Thyroid gland (tissue), 4 donors: Measurements from ENCODE around the gene SPATA17. TPM values are rescaled to one million over a fixed set of nuclear protein-coding genes. Genes with fewer than 3 reads are reported as not detected.

Experiments used
- DNase-seq, 2 donors: peaks; one replicate each; pipeline ENCODE4 v3.0.0-alpha.2; 2019
- H3K27ac ChIP-seq, 3 donors: fragments of 200-600 bp; sonication (generic); 1 replicate in 2 of 3; 2 replicates in 1 of 3; pipeline ENCODE4 v1.5.1; 2016 to 2019; ENCODE audit warnings: mild to moderate bottlenecking in 1 of 3, moderate library complexity in 1 of 3
- H3K27me3 ChIP-seq: fragments of 200-600 bp; sonication (generic); one replicate; pipeline ENCODE4 v1.5.1; 2019
- H3K36me3 ChIP-seq, 2 donors: fragments of 200-600 bp; sonication (generic); one replicate each; pipeline ENCODE4 v1.5.1; 2016 to 2019
- H3K4me1 ChIP-seq, 2 donors: fragments of 200-600 bp; sonication (generic); one replicate each; pipeline ENCODE4 v1.5.1; 2017 to 2019
- H3K4me3 ChIP-seq, 3 donors: fragments of 200-600 bp; sonication (generic); replicated peaks in 1 of 3; 1 replicate in 2 of 3; 2 replicates in 1 of 3; pipeline ENCODE4 v1.5.1; 2016; ENCODE audit warnings: mild to moderate bottlenecking in 1 of 3
- H3K9me3 ChIP-seq: fragments of 200-600 bp; sonication (generic); one replicate; pipeline ENCODE4 v1.5.1; 2017
- POLR2A ChIP-seq, 2 donors: fragments of 450-650 bp; IDR thresholded peaks; one replicate each; pipeline ENCODE4 v1.6.1; 2017; ENCODE audit warnings: antibody characterized with exemption in 2 of 2, mild to moderate bottlenecking in 2 of 2, moderate library complexity in 1 of 2
- WGBS, 2 donors: methylation state at CpG; one replicate each; pipeline ENCODE4 v1.1.5; 2017; 5-methylcytosine and 5-hydroxymethylcytosine counted together
- intact Hi-C: fragments of 100-400 bp; cut with DNase I; formaldehyde crosslinking; loops from one replicate; pipeline ENCODE4 v1.15.1; 2023
- total RNA-seq, 4 donors: library from RNA; depleted of rRNA; stranded (reverse); fragments of >200 nt; gene quantifications; one replicate each; pipeline ENCODE4 v1.2.3, GENCODE V29; 2016
- TF ChIP-seq, protein P1 (sequence below), 6 experiments: fragments of 200-600 bp in 3 of 6; fragments of 450-650 bp in 3 of 6; sonication (generic) in 3 of 6; IDR thresholded peaks; one replicate each; pipeline ENCODE4 v1.5.1; 2016 to 2019; ENCODE audit warnings: antibody characterized with exemption in 6 of 6, mild to moderate bottlenecking in 2 of 6, inconsistent platforms in 1 of 6, moderate library complexity in 1 of 6

The SPATA17 gene
- total RNA-seq, 4 donors from 2014 or later: 1.2 to 5.8 (median 3.2) TPM

- TF ChIP-seq, protein P1, sequence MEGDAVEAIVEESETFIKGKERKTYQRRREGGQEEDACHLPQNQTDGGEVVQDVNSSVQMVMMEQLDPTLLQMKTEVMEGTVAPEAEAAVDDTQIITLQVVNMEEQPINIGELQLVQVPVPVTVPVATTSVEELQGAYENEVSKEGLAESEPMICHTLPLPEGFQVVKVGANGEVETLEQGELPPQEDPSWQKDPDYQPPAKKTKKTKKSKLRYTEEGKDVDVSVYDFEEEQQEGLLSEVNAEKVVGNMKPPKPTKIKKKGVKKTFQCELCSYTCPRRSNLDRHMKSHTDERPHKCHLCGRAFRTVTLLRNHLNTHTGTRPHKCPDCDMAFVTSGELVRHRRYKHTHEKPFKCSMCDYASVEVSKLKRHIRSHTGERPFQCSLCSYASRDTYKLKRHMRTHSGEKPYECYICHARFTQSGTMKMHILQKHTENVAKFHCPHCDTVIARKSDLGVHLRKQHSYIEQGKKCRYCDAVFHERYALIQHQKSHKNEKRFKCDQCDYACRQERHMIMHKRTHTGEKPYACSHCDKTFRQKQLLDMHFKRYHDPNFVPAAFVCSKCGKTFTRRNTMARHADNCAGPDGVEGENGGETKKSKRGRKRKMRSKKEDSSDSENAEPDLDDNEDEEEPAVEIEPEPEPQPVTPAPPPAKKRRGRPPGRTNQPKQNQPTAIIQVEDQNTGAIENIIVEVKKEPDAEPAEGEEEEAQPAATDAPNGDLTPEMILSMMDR (IDR thresholded peaks at IDR 0.05): no peak
- TF ChIP-seq POLR2A (IDR thresholded peaks at IDR 0.05): no peak
- H3K36me3 ChIP-seq: no peaks in the 10 kb centered on the region
- H3K4me3 ChIP-seq: no peak overlapping the region
- intact Hi-C loops: no loop called here
- H3K27me3 ChIP-seq: no peaks in the 10 kb centered on the region
- no peak overlapping the region for H3K27ac ChIP-seq
- no peaks in the 10 kb centered on the region for H3K4me1 ChIP-seq
- H3K9me3 ChIP-seq: no peaks in the 10 kb centered on the region
- DNase-seq: no peak
These were observed 244.1 kb downstream of the SPATA17 start for GRCh38 chr1:217875229-217875628.

- 90 to 92% methylated on average over 1 of the region's 1 CpG for WGBS, 2 donors
These were observed 245.3 kb downstream of the SPATA17 start for GRCh38 chr1:217876401-217876800.

GRCh38 chr1:217876896-217877295, 245.8 kb downstream of the SPATA17 start:
- H3K27me3 ChIP-seq: no peaks in the 10 kb centered on the region
- H3K4me1 ChIP-seq: no peaks in the 10 kb centered on the region
- H3K27ac ChIP-seq: no peak overlapping the region
- WGBS, 2 donors: 88 to 90% methylated on average over 5 of the region's 5 CpGs
- intact Hi-C loops: no loop called here
- H3K36me3 ChIP-seq: no peaks in the 10 kb centered on the region
- DNase-seq: no peak
- H3K9me3 ChIP-seq: no peaks in the 10 kb centered on the region
- TF ChIP-seq, protein P1 (IDR thresholded peaks at IDR 0.05): no peak
- TF ChIP-seq POLR2A (IDR thresholded peaks at IDR 0.05): no peak
- H3K4me3 ChIP-seq: no peak overlapping the region

More at GRCh38 chr1:217876401-217876800, 245.3 kb downstream of the SPATA17 start:
- intact Hi-C loops: no loop called here
- Histone ChIP-seq H3K4me1 (no peaks in the 10 kb centered on the region), H3K27me3 (no peaks in the 10 kb centered on the region), H3K9me3 (no peaks in the 10 kb centered on the region), H3K27ac (no peak overlapping the region), H3K36me3 (no peaks in the 10 kb centered on the region), H3K4me3 (no peak overlapping the region)
- DNase-seq: no peak
- no peak for TF ChIP-seq POLR2A (IDR thresholded peaks at IDR 0.05)
- TF ChIP-seq, protein P1 (IDR thresholded peaks at IDR 0.05): no peak

DNA sequence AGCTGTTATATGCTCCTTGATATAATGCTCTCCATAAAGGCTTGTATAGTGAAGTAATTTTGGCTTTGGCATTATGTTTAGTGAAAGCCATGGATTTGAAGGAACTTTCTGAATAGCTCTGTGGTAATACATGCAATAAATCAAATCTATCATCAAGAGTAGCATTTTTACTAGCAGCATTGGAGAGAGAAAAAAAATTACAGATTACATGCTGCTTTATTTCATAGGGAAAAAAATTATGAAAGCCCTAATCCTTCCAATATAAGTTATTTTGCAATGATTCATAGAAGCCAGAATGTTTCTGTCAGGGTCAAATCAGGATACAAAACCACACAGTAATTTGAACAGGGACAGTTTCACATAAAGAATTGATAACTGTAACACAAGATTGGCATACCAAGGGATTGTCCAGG, 250.0 kb downstream of the SPATA17 start:
- Histone ChIP-seq H3K4me1 (no peaks in the 10 kb centered on the region), H3K9me3 (no peaks in the 10 kb centered on the region), H3K27me3 (no peaks in the 10 kb centered on the region), H3K36me3 (no peaks in the 10 kb centered on the region), H3K27ac (no peak overlapping the region), H3K4me3 (no peak overlapping the region)
- TF ChIP-seq POLR2A (IDR thresholded peaks at IDR 0.05): no peak
- TF ChIP-seq, protein P1 (IDR thresholded peaks at IDR 0.05): no peak
- DNase-seq: no peak
- intact Hi-C loops: no loop called here

GRCh38 chr1:217881607-217882332, 250.6 kb downstream of the SPATA17 start:
- 56 to 70% methylated on average over 5 of the region's 5 CpGs for WGBS, 2 donors

More at GRCh38 chr1:217881607-217882332, 250.6 kb downstream of the SPATA17 start:
- TF ChIP-seq, protein P1 (IDR thresholded peaks at IDR 0.05): no peak
- TF ChIP-seq POLR2A (IDR thresholded peaks at IDR 0.05): no peak
- DNase-seq: no peak
- no peaks in the 10 kb centered on the region for H3K9me3 ChIP-seq
- H3K27ac ChIP-seq: no peak overlapping the region
- no peak overlapping the region for H3K4me3 ChIP-seq
- intact Hi-C loops: no loop called here
- no peaks in the 10 kb centered on the region for H3K36me3 ChIP-seq
- H3K4me1 ChIP-seq: no peaks in the 10 kb centered on the region
- H3K27me3 ChIP-seq: no peaks in the 10 kb centered on the region
